Mesothelial cell of epicardium (in vitro differentiated cells): ENCODE measurements around the gene LZTR1. TPM values are rescaled to one million over a fixed set of nuclear protein-coding genes. Genes with fewer than 3 reads are reported as not detected.
A peak's percentile ranks its signal among the peaks of the same experiment; 100 is the strongest.
"Not testable (repeated sequence)": the region's sequence is repeated elsewhere in the genome, so short reads cannot be mapped to it uniquely, and the experiment has no call there.

Experiments
- DNase-seq, 2 experiments: peaks; one replicate each; pipeline ENCODE4 v3.0.0; 2021; ENCODE audit warnings: low spot score in 2 of 2; ENCODE audit not compliant: unreplicated experiment in 2 of 2
- H3K27ac Mint-ChIP-seq: 2 replicates; pipeline ENCODE4 v1.8.0; 2021; ENCODE audit warnings: mixed read lengths
- H3K27me3 Mint-ChIP-seq: 2 replicates; pipeline ENCODE4 v1.8.0; 2021; ENCODE audit warnings: low read depth, mixed read lengths
- H3K36me3 Mint-ChIP-seq: 2 replicates; pipeline ENCODE4 v1.8.0; 2021; ENCODE audit warnings: mixed read lengths
- H3K4me1 Mint-ChIP-seq: 2 replicates; pipeline ENCODE4 v1.8.0; 2021; ENCODE audit warnings: mixed read lengths
- H3K4me3 Mint-ChIP-seq: 2 replicates; pipeline ENCODE4 v1.8.0; 2021; ENCODE audit warnings: mild to moderate bottlenecking, moderate library complexity, mixed read lengths
- H3K9me3 Mint-ChIP-seq: 2 replicates; pipeline ENCODE4 v1.8.0; 2021; ENCODE audit warnings: mixed read lengths
- CTCF ChIP-seq: fragments of 200-600 bp; sonication (generic); IDR thresholded peaks from one replicate; pipeline ENCODE4 v1.5.0; 2021; ENCODE audit warnings: antibody characterized with exemption; ENCODE audit not compliant: unreplicated experiment
- microRNA-seq: library from miRNA; unstranded; fragments of <30 nt; microRNA quantifications from one replicate; pipeline ENCODE4 v1.2.0, GENCODE V29; 2021; ENCODE audit warnings: inconsistent platforms, mixed read lengths
- total RNA-seq: library from RNA; stranded (reverse); gene quantifications from 3 replicates; pipeline ENCODE4 v1.2.1, GENCODE V29; 2021

The LZTR1 gene
- total RNA-seq, 1 donor from 2014 or later, result 97.3 TPM

- peak; percentile 86 to 91 for DNase-seq
- Mint-ChIP-seq H3K27ac (peak within 1 kb of the TSS; percentile 97), H3K27me3 (no peaks in the 10 kb centered on the region), H3K9me3 (no peaks in the 10 kb centered on the region), H3K4me1 (peaks cover 22% of the 10 kb centered on the region), H3K36me3 (no peaks in the 10 kb centered on the region), H3K4me3 (peak within 1 kb of the TSS; percentile 95)
- TF ChIP-seq CTCF, result no peak
Measured at GRCh38 chr22:21045585-21046294, 63.6 kb downstream of the LZTR1 start, which contains the start of gene LRRC74B. Gene LRRC74B, plus strand, starts transcription at chr22:21045946. Its CDS starts 41 bp downstream, at chr22:21045987.

- Mint-ChIP-seq H3K27ac (no peak overlapping the region), H3K4me3 (no peak overlapping the region), H3K9me3 (no peaks in the 10 kb centered on the region), H3K4me1 (peaks cover 26% of the 10 kb centered on the region), H3K27me3 (no peaks in the 10 kb centered on the region), H3K36me3 (no peaks in the 10 kb centered on the region)
- no peak for DNase-seq
- TF ChIP-seq CTCF, result no peak
Measured at GRCh38 chr22:21047035-21047661, 65.1 kb downstream of the LZTR1 start.

GRCh38 chr22:21047730-21048129 is 65.6 kb downstream of the LZTR1 start:
- H3K27me3 Mint-ChIP-seq, result no peaks in the 10 kb centered on the region
- no peak for TF ChIP-seq CTCF
- no peaks in the 10 kb centered on the region for H3K36me3 Mint-ChIP-seq
- no peak overlapping the region for H3K27ac Mint-ChIP-seq
- no peak overlapping the region for H3K4me3 Mint-ChIP-seq
- no peak for DNase-seq
- peaks cover 26% of the 10 kb centered on the region for H3K4me1 Mint-ChIP-seq
- no peaks in the 10 kb centered on the region for H3K9me3 Mint-ChIP-seq

GRCh38 chr22:21048448-21048847 is 66.4 kb downstream of the LZTR1 start:
- H3K4me3 Mint-ChIP-seq, H3K36me3 Mint-ChIP-seq, H3K27me3 Mint-ChIP-seq, H3K27ac Mint-ChIP-seq, DNase-seq, H3K9me3 Mint-ChIP-seq: not testable (repeated sequence)
- peaks cover 20% of the 10 kb centered on the region for H3K4me1 Mint-ChIP-seq

Small RNAs within 50 kb of the gene (microRNA-seq; reads per million reads assigned to microRNA genes)
- not detected for gene MIR649

Other genes starting within 250 kb of the LZTR1 start
- not detected in 3 replicates for gene SERPIND1, start 208.2 kb upstream of the LZTR1 start, total RNA-seq
- 108 to 110 TPM (median 109 TPM) in 3 replicates for gene PI4KA, start 123.5 kb upstream of the LZTR1 start, total RNA-seq
- gene SNAP29, start 123.3 kb upstream of the LZTR1 start, total RNA-seq, result 15.0 to 18.9 TPM (median 15.1 TPM) in 3 replicates
- gene CRKL, start 64.9 kb upstream of the LZTR1 start, total RNA-seq, result 72.3 to 78.5 TPM (median 75.1 TPM) in 3 replicates
- 2.4 to 3.2 TPM (median 2.5 TPM) in 3 replicates for gene AIFM3, start 15.0 kb upstream of the LZTR1 start, total RNA-seq
- gene THAP7, start 19.8 kb downstream of the LZTR1 start, total RNA-seq, result 19.7 to 22.8 TPM (median 22.0 TPM) in 3 replicates
- 0.72 to 1.1 TPM (median 0.88 TPM) in 3 replicates for gene P2RX6, start 32.9 kb downstream of the LZTR1 start, total RNA-seq
- 3.2 to 3.7 TPM (median 3.2 TPM) in 3 replicates for gene SLC7A4, start 50.3 kb downstream of the LZTR1 start, total RNA-seq
- 0.18 TPM in 1 of 3 replicates, not detected in the others for gene LRRC74B, start 63.6 kb downstream of the LZTR1 start, total RNA-seq